ENCODE results near the gene APBB2. TPM values are rescaled to one million over a fixed set of nuclear protein-coding genes. Genes with fewer than 3 reads are reported as not detected.

APBB2 gene
- total and polyA plus RNA-seq, 10 of the 15 experiments (the other 5 are each of a cell fraction or from before 2014, with no cell fraction given), result 2.7 to 24.6 (median 19.0) TPM

- TSS peak; percentile 32 for BruUV-seq (replicated peaks)
- CTCF ChIA-PET, result no interaction called here
- no peaks in the 10 kb centered on the region for H3K27me3 ChIP-seq (replicated peaks in 1 of 2; ENCODE audit: control insufficient read depth in 2 of 2, insufficient read depth in 2 of 2, low read length in 1 of 2)
- intact Hi-C loops (cut with micrococcal nuclease; ENCODE audit: unreplicated experiment), result no loop called here
- ATAC-seq (peak; percentile 41), DNase-seq (ENCODE audit: low read depth, low spot score) (no peak), FAIRE-seq (no peak)
- RAD21 ChIA-PET (ENCODE audit: unreplicated experiment), result no interaction called here
- no peaks in the 10 kb centered on the region for H4K20me1 ChIP-seq (ENCODE audit: control insufficient read depth, insufficient read depth)
- in situ Hi-C loops (cut with MboI), result no loop called here
- peaks cover 5% of the 10 kb centered on the region for H3K4me1 ChIP-seq (ENCODE audit: control insufficient read depth, insufficient read depth, low read length)
- no peaks in the 10 kb centered on the region; the same call in 2 of the 3 replicates for H3K9me3 ChIP-seq (replicated peaks; ENCODE audit: control insufficient read depth, insufficient read depth, low read length)
- H2AFZ ChIP-seq (ENCODE audit: control insufficient read depth, low read depth, low read length), result no peak overlapping the region
- no peak overlapping the region for H3K4me2 ChIP-seq (ENCODE audit: control insufficient read depth, insufficient read depth)
- H3K4me3 ChIP-seq, result no peak overlapping the region
- H3K79me2 ChIP-seq (ENCODE audit: control insufficient read depth, insufficient read depth, low read length), result peaks cover 1% of the 10 kb centered on the region
- no peak for TF ChIP-seq RUNX3 (IDR thresholded peaks at IDR 0.05; ENCODE audit: low read length)
- no peak for TF ChIP-seq BCLAF1 (IDR thresholded peaks at IDR 0.05)
- TF ChIP-seq, protein P1, sequence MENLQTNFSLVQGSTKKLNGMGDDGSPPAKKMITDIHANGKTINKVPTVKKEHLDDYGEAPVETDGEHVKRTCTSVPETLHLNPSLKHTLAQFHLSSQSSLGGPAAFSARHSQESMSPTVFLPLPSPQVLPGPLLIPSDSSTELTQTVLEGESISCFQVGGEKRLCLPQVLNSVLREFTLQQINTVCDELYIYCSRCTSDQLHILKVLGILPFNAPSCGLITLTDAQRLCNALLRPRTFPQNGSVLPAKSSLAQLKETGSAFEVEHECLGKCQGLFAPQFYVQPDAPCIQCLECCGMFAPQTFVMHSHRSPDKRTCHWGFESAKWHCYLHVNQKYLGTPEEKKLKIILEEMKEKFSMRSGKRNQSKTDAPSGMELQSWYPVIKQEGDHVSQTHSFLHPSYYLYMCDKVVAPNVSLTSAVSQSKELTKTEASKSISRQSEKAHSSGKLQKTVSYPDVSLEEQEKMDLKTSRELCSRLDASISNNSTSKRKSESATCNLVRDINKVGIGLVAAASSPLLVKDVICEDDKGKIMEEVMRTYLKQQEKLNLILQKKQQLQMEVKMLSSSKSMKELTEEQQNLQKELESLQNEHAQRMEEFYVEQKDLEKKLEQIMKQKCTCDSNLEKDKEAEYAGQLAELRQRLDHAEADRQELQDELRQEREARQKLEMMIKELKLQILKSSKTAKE (IDR thresholded peaks at IDR 0.05; ENCODE audit: low read depth, poor library complexity, severe bottlenecking), result no peak
- no peak for TF ChIP-seq RBBP5 (conservative IDR thresholded peaks at IDR 0.05)
- TF ChIP-seq ASH2L (IDR thresholded peaks at IDR 0.05; ENCODE audit: borderline replicate concordance, low read depth), result no peak
- no peak for TF ChIP-seq CREB1 (IDR thresholded peaks at IDR 0.05; ENCODE audit: low read depth)
- TF ChIP-seq MYC (IDR thresholded peaks at IDR 0.05; ENCODE audit: insufficient read depth, insufficient read length, insufficient replicate concordance, low read length, severe bottlenecking), result no peak
- no peak for TF ChIP-seq STAT1 (conservative IDR thresholded peaks at IDR 0.05)
- no peak for TF ChIP-seq MTA2 (IDR thresholded peaks at IDR 0.05; ENCODE audit: low read depth)
- no peak for TF ChIP-seq E2F4 (IDR thresholded peaks at IDR 0.05; ENCODE audit: low read depth, low read length)
- no peak for TF ChIP-seq REST (IDR thresholded peaks at IDR 0.05; ENCODE audit: low read depth, low read length)
- no peak for TF ChIP-seq CBFB (IDR thresholded peaks at IDR 0.05; ENCODE audit: low read depth)
- SMC1A ChIA-PET (ENCODE audit: uncharacterized antibody, unreplicated experiment), result interaction anchor here (1.0 to 2.2 kb wide), 6 partner anchors 9 to 143 kb away, joined by 3 to 5 read pairs (median 4); no protein-coding TSS in a partner anchor
- whole genome bisulfite sequencing (ENCODE audit: insufficient coverage, insufficient replicate concordance, low lambda C conversion rate, missing lambda C conversion rate), result 16% methylated on average over 2 of the region's 2 CpGs
- H3K9ac ChIP-seq (ENCODE audit: control insufficient read depth, insufficient read depth, low read length), result no peak overlapping the region
- H3K36me3 ChIP-seq (ENCODE audit: control insufficient read depth in 2 of 2, insufficient read depth in 2 of 2, low read length in 1 of 2), result no peaks in the 10 kb centered on the region
- POLR2A ChIA-PET, result no interaction called here
- H3K27ac ChIP-seq (ENCODE audit: control insufficient read depth, insufficient read depth), result no peak overlapping the region
Observed at GRCh38 chr4:41134581-41134980, 79.8 kb downstream of the APBB2 start.
